SHP77 treated with DMSO at 0.1 percent for 48 hours (cell line): ENCODE data around the gene ADARB2.
A peak's percentile ranks its signal among the peaks of the same experiment; 100 is the strongest.

Experiments
- DNase-seq: peaks from one replicate; lab custom pipeline; 2025; lab: John Stamatoyannopoulos, UW

Gene ADARB2

DNA sequence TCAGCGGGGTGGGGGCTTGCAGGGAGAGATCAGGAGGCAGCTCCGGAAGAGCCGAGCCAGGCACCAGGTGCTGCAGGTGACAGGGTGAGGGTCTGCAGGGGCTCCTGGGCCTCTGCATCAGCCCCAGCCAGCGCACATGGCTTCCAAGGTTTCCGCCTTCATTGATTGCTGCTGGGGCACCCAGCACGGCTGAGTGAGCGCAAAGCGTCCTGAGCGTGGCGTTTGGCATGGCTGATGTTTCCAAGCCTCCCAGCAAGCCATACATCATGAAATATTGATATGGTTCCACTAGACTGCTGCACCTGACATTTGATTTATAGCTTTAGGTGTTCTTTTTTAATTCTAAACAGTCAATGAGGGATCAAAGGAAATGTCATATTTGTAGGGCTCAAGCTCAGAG, 422.1 kb downstream of the ADARB2 start:
- no peak for DNase-seq

DNA sequence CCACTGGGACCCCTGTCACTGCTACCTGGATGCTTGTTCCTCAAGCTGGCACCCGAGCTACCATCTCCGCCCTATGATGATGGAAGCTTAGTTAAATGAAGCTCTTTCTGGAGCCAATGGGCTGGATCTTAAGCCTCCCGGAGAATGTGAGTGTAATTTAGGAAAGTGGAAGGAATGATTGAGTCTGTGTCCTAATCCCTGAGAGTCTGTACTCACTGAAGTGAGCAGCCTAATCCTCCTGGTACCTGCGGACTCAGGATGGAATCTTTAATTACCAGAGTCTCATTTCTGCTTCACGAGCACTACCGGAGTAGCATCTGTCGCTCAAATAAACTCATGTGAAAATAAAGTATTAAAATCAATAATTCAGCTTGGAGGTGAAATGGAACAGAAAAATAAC, 425.6 kb downstream of the ADARB2 start:
- DNase-seq, result no peak

DNA sequence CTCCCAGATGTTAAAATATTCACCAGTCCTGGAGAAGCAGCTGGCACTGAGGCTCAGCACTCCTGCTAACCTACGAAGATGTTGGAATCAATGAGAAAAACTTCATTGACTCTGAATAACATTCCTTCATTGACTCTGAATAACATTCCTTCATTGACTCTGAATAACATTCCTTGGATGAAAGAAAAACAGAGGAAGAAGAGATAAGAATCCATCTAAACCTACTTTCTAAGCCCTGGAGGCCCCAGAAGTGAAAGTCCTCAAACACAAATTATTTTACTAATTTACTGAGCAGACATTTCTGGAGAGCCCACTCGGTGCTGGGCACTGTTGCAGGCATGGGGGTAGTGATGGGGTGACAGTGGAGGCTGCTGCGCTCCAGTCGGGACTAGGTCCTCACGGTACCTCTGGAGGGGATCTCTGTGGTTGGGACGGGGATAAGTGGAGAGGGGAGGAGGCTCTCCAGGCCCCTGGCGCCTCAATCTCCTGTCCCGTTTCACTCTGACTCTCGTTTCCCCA, 427.0 kb downstream of the ADARB2 start:
- DNase-seq, result no peak

DNA sequence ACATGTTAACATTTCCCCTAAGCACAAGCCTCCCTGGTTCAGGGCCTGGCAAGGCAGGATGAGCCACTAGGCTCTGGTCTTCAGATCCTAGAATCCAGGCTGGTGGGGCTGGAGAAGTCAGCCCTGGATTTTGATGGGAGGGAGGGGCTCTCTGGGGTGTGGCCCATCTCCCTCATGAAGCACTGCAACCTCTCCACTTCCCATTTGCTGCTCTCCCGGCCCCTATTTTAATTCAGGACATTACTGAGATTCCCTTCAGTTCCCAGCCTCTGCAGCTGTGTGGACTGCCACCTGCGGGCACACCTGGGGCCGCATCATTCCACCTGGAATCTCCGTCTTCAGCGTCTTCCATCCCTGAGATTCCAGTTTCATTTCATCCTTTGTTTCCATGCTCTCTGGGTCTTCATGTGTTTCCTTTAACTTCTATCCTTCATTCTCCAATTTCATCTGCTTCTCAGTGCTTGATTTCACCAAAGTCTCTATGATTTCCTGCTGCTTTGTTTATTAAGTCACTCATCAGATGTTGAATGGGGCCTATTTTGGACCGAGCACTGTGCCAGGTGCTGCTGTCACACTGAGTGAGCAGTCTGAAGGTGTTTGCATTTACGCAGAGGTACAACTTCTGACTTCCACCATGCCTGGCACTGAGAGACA, 427.6 kb downstream of the ADARB2 start:
- no peak for DNase-seq

DNA sequence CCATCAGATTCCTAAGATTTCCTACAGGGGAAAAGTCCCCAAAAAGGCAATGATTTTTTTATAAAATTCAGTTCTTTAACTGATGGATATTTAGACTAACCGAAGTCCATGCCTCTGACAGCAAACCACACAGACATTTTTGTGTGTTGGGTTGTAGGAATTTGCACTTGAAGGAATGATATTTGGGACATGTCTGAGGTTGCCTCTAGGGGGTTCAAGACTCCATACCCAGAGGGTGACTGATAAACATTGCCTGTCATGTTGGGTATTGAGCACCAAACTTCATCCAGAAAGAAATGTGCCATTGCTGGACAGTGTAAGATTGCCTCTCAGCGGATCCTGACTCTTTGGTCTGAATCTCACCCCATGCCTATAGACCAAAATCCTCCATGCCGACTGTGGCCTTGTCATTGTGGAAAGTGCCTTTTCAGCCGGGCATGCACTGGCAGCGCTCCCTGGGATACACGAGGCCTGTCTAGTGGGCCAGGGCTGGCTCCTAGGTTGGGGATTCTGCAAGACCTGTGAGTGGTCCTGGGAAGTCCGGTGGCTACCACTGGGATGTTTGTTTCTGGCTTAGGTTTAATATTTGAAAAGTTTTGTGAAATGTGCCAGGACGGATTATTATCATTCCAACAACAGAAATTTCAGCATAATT, 428.2 kb downstream of the ADARB2 start:
- no peak for DNase-seq

DNA sequence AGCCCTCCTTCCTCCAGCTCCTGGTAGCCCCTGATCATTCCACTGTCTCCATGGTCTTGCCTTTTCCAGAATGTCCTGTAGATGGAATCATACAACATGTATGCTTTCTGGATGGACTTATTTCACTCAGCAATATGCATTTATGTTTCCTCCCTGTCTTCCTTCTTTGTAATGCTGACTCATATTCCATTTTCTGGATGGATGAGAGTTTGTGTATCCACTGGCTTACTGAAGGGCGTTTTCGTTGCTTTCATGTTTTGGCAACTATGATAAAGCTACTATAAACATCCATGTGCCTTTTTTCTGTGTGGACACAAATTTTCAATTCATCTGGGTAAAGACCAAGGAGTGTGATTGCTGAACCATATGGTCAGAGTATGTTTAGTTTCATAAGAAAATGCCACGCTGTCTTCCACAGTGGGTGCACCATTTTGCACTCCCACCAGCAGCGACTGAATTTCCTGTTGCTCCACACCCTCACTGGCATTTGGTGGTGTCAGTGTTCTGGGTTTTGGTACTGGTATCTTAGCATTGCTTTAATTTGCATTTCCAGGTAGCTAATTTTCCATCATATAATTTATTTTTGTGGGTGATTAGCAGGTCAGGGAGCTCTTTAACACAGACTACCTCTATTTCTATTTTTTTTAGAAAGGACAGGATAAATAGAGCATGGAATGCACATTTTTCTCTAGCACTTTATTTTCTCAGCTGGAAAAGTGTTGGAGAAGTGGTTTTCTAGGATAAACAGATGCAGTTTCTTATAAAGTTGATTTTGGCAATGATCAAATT, 429.0 kb downstream of the ADARB2 start:
- no peak for DNase-seq

DNA sequence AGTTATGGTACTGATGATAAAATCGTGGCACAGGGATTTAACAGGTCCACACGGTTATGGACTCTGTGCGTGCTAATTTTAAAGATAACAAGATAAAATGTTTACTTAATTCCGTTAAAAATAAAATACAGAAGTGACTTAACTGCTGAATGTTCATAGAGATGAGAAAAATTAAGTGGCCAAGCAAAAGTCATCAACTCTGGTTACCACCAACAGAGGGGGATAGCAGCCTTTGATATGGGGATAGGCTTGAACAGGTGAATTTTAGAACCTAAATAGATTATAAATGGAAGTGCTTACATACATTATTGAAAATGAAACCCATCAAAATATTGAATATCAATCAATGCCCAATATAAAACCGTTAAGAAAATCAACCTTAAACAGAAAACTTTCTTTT, 436.2 kb downstream of the ADARB2 start:
- no peak for DNase-seq

DNA sequence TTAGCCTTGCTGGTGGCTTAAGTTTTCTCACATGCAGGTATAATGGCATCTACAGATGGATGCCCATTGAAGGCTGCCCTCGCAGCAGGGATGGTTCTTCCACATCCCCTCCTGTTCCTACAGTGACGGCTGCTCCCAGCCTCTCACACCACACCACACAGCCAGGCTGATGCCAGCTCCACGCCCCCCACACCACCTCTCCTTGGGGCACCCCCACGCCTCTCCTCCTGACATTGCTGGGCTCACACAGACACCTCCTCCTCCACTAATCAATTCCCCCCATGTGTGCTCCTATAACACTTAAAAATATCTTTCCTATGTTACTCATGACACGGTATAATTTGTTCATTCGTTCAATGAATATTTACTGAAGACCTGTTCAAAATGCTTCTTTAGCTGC, 437.1 kb downstream of the ADARB2 start:
- no peak for DNase-seq

DNA sequence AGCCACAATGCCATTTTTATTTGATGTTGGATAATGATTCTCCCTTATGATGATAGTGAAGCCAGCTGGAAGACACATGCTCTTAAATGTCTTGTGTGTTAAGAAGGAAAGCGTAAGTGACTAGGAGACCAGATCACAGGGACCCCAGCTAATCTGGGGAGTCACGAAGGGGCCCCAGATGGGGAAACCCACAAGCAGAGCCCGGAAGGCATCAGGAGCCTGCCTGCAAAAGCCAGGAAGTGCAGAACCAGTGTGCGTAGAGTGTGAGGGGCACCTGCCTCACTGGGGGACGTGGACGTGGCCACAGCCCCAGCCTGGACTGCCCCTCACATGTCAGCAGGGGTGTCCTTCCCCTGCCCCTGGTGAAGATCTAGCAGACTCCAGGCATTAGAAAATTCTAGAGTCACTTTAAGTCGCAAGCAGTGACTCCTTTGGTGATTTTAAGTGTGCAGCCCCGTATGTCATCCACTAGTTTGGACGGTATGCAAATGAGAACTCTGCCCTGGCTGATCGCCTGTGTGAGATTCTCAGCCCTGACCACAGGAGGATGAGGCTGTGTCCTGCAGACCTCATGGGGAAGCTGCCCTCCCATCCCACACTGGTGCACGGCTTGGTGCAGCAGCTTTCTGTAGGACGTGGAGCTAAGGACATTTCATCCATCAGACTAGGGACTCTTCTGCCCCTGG, 438.1 kb downstream of the ADARB2 start:
- no peak for DNase-seq

DNA sequence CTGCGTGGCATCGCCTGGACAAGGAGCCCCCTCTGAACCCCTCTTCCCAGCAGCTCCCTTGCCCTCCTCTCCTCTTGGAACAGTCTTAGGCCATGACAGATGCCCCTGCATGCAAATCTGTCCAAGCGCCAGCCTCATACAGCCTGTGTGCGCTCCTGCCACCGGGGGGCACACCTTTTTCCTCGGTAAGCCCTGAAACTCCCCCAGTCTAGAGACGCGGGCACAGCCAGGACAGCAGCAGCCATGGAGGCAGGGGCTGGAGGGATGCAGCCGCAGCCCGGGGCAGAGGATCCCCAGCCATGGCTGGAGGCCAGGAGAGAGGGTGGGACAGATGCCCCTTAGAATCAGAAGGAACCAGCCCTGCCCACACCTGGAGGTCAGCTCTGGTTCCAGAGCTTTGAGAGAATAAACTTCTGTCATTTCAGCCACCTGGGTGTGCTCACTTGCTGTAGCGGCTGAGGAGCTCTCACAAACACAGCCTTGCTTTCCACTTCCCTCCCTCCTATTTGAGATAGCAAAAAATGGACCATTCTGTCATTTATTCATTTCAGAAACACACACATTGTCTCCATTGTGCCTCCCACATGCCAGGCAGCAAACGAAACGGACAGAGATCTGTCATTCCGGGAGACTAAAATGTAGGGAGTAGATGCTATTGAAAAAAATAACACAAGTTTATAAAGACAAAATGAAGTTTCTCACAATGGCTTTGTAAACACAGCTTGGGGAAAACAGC, 439.6 kb downstream of the ADARB2 start:
- DNase-seq, result no peak

DNA sequence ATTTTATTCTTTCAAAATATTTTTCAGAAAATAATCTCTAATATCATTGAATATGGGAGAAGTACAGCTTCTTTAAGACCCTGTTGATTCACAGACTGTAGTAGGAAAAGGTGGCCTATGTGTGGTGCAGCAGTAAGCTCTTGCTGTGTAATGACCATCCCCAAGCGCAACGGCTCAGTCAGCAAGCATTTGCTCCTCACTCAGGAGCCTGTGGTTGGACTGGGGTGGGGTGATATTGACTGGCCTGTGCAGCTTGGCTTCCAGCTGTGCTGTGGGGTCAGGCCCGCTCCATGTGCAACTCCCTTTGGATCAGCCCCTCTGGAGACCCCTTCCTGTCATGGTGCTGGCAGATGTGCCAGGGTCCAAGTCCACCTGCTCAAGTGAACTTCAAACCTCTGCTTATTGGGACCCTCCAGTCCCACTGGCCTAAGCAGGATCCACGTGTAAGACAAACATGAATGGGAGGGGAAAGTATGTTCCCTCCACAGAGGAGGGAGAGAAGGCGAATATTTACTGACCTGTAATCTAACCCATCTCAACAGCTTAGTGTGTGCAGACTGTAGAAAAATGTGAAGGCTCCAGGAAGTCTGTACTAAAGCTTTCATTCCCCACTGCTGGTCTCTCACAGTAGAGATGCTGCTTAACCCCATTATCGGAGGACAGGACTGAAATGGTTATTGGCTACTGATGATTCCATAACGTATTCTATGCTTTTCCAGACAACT, 441.4 kb downstream of the ADARB2 start:
- no peak for DNase-seq

DNA sequence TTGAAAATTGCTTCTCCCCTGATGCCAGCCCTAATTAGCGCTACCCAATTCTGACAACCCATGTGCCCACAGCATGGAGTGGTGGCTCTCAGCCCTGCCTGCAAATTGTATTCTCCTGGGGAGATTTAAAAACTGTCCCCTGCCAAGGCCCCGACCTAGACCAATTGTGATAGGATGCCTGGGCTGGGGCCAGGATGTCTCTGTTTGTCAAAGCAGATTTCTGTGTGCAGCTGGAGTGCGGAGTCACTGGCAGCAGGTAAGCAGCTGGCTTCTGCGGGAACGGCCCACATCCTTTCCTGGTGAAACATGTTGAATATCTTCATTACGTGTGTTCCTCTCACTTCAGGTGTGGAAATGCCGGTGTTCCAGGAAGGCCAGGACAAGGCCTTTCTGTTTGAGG, 442.6 kb downstream of the ADARB2 start:
- peak; percentile 26 for DNase-seq

DNA sequence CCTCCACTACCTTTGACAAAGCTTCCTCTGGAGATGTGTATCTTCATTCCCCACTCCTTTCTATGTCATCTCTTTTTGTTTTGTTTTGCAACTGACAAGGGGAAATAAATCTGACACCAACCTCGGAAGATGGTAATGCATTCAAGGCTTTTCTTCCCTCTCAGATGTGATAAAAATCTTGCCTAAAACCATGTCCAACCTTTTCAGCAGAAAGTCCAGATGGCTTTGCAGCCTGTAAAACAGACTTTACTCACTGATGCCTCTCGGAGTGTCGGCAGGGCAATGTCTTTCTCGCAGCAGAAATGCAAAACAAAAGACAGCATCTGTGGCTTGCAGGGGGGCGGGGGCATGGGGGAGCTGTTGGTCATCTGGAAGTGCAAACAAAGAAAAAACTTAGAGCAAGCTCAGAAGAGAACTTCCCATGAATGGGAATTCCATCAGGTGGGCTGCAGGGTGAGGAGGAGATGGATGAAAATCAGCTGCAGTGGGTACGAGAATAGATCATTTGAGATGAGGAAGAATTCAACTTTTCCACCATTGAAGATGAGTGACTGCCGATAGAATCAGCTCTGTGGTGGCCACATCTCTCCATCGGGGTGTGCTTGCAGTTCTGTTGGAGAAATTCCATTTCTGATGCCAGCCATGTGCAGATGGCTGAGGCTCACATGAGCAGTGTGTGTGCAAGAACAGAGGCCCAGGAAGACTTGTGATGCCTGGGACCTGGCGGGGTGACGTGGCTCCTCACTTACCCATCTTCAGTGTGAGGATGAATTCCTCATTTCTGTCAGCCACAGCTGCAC, 443.5 kb downstream of the ADARB2 start:
- no peak for DNase-seq

DNA sequence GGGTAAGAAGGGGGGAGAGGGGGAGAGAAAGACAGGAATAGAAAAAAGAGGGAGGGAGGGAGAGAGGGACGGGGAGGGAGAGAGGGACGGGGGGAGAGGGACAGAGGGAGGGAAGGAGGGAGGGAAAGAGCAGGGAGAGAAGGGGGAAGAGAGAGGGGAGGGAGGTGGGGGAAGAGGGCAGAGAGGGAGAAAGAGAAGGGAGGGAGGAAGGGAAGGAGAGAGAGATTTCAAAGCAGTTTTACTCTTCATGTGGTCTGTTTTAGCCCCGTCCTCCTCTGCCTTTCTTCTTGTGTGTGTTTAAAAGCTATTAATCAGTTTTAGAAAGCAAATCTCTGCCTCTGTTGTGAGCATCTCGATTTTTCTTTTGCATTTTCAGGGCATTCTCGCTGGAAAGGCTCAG, 444.2 kb downstream of the ADARB2 start:
- DNase-seq, result no peak

DNA sequence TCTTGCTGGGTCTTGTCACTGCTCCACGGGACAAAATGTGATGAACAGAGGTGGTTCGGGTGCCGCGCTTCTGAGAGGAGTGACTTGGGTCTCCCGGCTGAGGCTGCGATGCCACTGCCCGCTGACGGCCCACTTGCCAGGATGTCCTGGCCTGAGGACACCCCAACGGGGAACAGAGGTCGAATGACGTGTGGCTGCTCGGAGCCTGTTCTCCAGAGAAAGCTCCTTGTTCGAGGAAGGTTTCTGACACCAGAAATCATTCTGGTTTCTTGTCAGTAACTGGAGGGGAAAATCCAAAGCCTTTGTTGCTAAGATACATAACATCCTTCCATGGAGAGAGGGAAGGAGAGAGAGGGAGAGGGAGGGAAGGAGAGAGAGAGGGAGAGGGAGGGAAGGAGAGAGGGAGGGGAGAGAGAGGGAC, 444.7 kb downstream of the ADARB2 start:
- no peak for DNase-seq

DNA sequence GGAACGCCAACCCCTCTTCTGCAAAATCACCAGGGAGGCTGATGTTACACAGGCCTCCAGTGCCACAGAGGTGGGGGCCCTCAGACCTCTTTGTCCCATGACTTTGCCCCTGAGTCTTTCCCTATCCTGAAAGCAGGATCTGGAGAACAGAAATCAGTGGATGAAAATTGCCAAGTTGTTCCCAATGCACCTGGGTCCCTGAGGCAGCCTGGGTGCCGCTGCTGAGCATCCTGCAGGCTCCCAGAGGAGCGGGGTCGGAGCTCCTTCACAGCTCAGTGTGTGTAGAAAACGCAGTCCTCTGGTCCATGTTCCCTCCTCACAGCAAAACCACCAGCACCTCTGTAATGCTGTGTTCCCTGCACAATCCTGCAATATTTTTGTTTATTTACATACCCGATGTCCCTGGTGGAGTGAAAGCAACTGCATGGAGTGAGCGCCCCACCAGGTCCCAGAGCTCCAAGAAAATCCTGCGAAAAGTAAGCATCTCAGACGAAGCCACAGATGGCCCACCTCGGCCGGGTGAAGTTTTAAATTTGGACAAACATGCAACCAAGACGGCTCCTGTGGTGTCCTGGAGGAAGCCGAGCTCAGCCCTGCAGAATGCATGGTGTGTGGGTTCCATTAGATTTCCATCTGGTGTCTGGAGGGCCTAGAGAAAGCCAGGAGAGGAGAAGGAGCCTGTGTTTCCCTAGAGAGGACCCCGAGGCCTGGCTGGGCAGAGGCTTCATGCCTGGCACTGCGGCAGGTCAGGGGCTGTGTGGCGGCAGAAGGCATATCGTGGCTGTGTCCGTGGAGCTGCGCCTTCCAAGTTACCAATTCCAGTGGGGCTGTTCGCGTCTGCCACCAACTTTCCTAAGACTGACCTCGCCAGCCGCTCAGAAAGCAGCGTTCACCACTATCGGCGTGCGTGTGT, 445.9 kb downstream of the ADARB2 start:
- no peak for DNase-seq

DNA sequence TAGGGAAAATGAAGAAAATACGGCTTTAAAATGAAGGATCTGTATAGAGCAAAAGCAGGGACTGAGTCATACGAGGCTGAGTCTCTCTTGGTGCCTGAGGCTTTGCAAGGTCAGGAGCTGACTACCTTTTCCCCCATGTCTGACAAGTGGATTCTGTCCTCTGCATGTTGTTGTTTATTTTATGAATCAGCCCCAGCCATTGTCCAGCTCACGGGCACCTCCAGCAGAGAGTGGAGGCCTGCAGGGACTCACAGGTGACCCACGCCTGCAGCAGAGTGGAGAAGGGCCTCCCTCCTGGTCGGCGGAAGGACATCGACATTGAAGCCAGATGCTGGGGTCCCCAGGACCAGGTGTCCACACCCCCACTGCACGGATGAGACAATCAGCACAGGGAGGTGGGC, 447.3 kb downstream of the ADARB2 start:
- DNase-seq, result peak; percentile 12

DNA sequence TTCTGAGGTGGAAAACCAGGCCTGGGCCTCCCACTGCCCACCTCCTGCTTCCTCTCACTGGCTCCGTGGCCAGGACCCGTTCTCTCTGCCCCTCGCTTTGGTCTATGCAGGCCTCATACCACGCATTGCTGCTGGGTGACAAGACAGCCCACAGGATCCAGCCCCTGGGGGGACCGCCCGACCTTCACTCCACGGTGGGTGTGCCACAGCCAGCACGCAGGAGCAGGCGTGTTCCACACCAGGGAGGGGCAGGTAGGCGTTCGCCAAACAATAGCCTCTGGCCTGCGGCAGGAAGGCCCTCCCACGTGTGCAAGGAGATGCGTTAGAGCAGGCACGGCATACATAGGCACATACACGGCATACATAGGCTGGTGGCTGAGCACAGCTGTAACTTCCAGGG, 447.7 kb downstream of the ADARB2 start:
- peak; percentile 17 for DNase-seq

DNA sequence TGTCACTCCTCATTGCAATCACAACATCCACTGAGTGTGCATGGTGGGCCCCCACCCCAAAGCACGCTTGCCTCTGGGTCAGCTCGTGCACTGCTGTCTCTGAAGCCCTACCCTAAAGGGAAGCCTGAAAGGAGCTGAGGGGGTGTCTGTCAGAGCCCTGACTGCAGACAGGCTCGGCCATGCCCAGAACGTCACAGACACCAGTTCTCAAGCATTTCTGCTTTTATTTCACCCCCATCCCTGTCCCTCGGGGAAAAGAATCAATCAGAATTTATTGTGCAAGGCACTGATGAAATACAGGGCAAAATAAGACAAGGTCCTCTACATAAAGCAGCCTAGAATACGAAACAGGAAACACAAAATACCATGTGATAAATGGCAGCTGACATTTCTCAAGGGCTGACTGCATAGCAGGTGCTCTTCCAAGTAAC, 449.3 kb downstream of the ADARB2 start:
- DNase-seq, result no peak
